Measurements from ENCODE around the gene ZNF687.

The ZNF687 gene

GRCh38 chr1:151254217-151255213 lies 27.6 kb upstream of the ZNF687 start, which contains the start of gene PSMD4:
TSS of gene PSMD4 (plus strand) at chr1:151254734. CDS start at chr1:151254783, 49 bp downstream.
- no peaks in the 10 kb centered on the region for H3K27me3 ChIP-seq (ENCODE audit: low read depth, low read length)
- peak within 1 kb of the TSS; percentile 43 for H3K27ac ChIP-seq (ENCODE audit: low read length)
- peak within 1 kb of the TSS; percentile 90 for H3K4me3 ChIP-seq (ENCODE audit: low read length)
- TF ChIP-seq EZH2phosphoT487 (IDR thresholded peaks at IDR 0.05; ENCODE audit: low read depth) (no peak), CTCF (IDR thresholded peaks at IDR 0.05; ENCODE audit: low read depth, low read length) (no peak)
- no peaks in the 10 kb centered on the region for H3K9me3 ChIP-seq (ENCODE audit: insufficient read depth, low read length)
- no peaks in the 10 kb centered on the region for H4K20me1 ChIP-seq (ENCODE audit: insufficient read depth, low read length)
- peak within 1 kb of the TSS; percentile 78 for H3K4me2 ChIP-seq (ENCODE audit: low read length)
- H3K36me3 ChIP-seq (replicated peaks; ENCODE audit: low read depth, low read length): peaks cover 10% of the 10 kb centered on the region
- peaks cover 52% of the 10 kb centered on the region for H3K79me2 ChIP-seq (ENCODE audit: low read length)
- peak within 1 kb of the TSS; percentile 80 for H3K9ac ChIP-seq (ENCODE audit: low read length)
- H3K4me1 ChIP-seq (ENCODE audit: low read length): peaks cover 5% of the 10 kb centered on the region
- H2AFZ ChIP-seq (ENCODE audit: low read depth, low read length): peak within 1 kb of the TSS; percentile 85

GRCh38 chr1:151255381-151255780 lies 26.7 kb upstream of the ZNF687 start:
- peak overlapping the region; percentile 43 for H3K27ac ChIP-seq (ENCODE audit: low read length)
- no peak overlapping the region for H2AFZ ChIP-seq (ENCODE audit: low read depth, low read length)
- no peaks in the 10 kb centered on the region for H3K9me3 ChIP-seq (ENCODE audit: insufficient read depth, low read length)
- H3K27me3 ChIP-seq (ENCODE audit: low read depth, low read length): no peaks in the 10 kb centered on the region
- TF ChIP-seq CTCF (IDR thresholded peaks at IDR 0.05; ENCODE audit: low read depth, low read length) (no peak), EZH2phosphoT487 (IDR thresholded peaks at IDR 0.05; ENCODE audit: low read depth) (no peak)
- peaks cover 61% of the 10 kb centered on the region for H3K79me2 ChIP-seq (ENCODE audit: low read length)
- H3K4me3 ChIP-seq (ENCODE audit: low read length): peak overlapping the region; percentile 90
- no peaks in the 10 kb centered on the region for H4K20me1 ChIP-seq (ENCODE audit: insufficient read depth, low read length)
- peak overlapping the region; percentile 80 for H3K9ac ChIP-seq (ENCODE audit: low read length)
- H3K4me1 ChIP-seq (ENCODE audit: low read length): peaks cover 5% of the 10 kb centered on the region
- H3K36me3 ChIP-seq (replicated peaks; ENCODE audit: low read depth, low read length): peaks cover 5% of the 10 kb centered on the region
- H3K4me2 ChIP-seq (ENCODE audit: low read length): peak overlapping the region; percentile 78

GRCh38 chr1:151259351-151259750 lies 22.7 kb upstream of the ZNF687 start:
- no peak for TF ChIP-seq EZH2phosphoT487 (IDR thresholded peaks at IDR 0.05; ENCODE audit: low read depth)
- no peak for TF ChIP-seq CTCF (IDR thresholded peaks at IDR 0.05; ENCODE audit: low read depth, low read length)
- H4K20me1 ChIP-seq (ENCODE audit: insufficient read depth, low read length): no peaks in the 10 kb centered on the region
- H2AFZ ChIP-seq (ENCODE audit: low read depth, low read length): no peak overlapping the region
- no peak overlapping the region for H3K4me3 ChIP-seq (ENCODE audit: low read length)
- H3K4me1 ChIP-seq (ENCODE audit: low read length): peaks cover 14% of the 10 kb centered on the region
- H3K79me2 ChIP-seq (ENCODE audit: low read length): peaks cover 73% of the 10 kb centered on the region
- no peaks in the 10 kb centered on the region for H3K27me3 ChIP-seq (ENCODE audit: low read depth, low read length)
- peaks cover 18% of the 10 kb centered on the region for H3K36me3 ChIP-seq (replicated peaks; ENCODE audit: low read depth, low read length)
- H3K9ac ChIP-seq (ENCODE audit: low read length): no peak overlapping the region
- no peak overlapping the region for H3K27ac ChIP-seq (ENCODE audit: low read length)
- no peaks in the 10 kb centered on the region for H3K9me3 ChIP-seq (ENCODE audit: insufficient read depth, low read length)
- H3K4me2 ChIP-seq (ENCODE audit: low read length): no peak overlapping the region

- no peak for TF ChIP-seq CTCF (IDR thresholded peaks at IDR 0.05; ENCODE audit: low read depth, low read length)
- no peak for TF ChIP-seq EZH2phosphoT487 (IDR thresholded peaks at IDR 0.05; ENCODE audit: low read depth)
- Histone ChIP-seq H3K4me2 (ENCODE audit: low read length) (no peak overlapping the region), H3K36me3 (replicated peaks; ENCODE audit: low read depth, low read length) (peaks cover 56% of the 10 kb centered on the region), H2AFZ (ENCODE audit: low read depth, low read length) (no peak overlapping the region), H3K27ac (ENCODE audit: low read length) (no peak overlapping the region), H3K27me3 (ENCODE audit: low read depth, low read length) (no peaks in the 10 kb centered on the region), H4K20me1 (ENCODE audit: insufficient read depth, low read length) (no peaks in the 10 kb centered on the region), H3K79me2 (ENCODE audit: low read length) (peaks cover 11% of the 10 kb centered on the region), H3K9ac (ENCODE audit: low read length) (no peak overlapping the region), H3K4me1 (ENCODE audit: low read length) (peaks cover 9% of the 10 kb centered on the region), H3K4me3 (ENCODE audit: low read length) (no peak overlapping the region), H3K9me3 (ENCODE audit: insufficient read depth, low read length) (no peaks in the 10 kb centered on the region)
Observed at GRCh38 chr1:151265446-151266236, 16.5 kb upstream of the ZNF687 start.

Data from OCI-LY3 (cell line).